Stimulated activated CD4-positive, alpha-beta T cell treated with anti-CD3 and anti-CD28 coated beads, Interleukin-1b, Interleukin-23, amount 100 ng/mL, for 1 hour (primary cell): ENCODE data around the gene AKT2.

Experiments
- DNase-seq, 2 donors: peaks; one replicate each; pipeline ENCODE4 v3.0.0-alpha.2; 2020; ENCODE audit warnings: low read depth in 2 of 2

Gene AKT2

DNA sequence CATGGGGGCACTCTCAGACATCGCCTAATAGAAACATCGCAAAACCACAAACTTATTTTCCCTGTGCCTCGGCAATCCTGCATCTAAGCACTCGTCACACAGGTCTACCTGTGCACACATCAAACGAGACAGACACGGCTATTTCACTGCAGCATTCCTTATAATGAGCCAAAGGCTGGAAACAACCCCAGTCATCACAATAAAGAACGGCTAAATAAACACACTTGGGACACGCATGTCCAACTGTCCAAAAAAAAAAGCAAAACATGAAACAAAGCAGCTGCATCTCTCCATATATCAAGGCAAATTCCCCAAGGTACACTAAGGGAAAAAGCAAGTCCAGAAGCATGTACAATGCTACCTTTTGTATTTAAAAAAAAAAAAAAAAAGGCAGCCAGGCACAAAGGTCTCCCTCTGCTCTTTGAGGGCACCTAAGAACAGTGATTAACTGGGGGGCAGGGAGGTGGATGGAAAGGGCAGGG lies 31.5 kb downstream of the AKT2 start:
- DNase-seq = no peak

DNA sequence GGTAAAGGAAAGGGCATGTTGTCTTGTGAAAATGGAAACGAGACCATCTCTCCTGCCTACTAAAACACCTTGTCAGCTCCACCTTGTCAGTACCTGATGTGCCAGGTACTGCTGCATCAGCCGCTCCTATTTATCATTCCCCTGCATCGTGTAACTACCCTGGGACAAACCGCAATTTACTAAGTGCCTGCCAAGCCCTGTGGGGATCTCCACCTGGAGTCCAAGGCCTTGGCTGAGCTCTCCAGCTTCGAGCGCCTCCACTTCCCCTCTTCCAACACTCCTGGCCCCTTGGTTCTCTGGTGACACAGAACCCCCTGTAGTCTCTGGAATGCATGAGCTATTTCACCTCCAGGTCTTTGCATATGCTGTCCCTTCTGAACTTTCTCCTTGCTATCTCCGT lies 32.8 kb downstream of the AKT2 start:
- no peak for DNase-seq

DNA sequence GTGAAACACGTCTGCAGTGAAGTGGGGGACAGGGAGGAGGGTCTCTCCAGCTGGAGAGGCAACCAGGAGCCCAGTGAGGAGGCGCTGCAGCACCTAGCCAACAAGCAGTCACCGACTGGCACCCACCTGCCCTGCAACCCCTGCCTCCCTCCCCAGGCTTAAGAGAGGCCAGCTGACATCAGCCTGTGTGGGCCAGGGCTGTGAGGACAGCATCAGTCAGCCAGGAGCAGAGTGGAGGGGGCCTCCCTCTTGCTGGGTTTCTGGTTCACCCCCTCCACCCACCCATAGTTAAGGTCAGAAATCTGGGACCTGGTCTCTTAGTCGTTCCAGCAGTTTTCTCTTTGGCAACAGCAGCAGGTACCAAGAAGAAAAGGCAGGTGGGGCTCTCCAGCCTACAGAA lies 33.2 kb downstream of the AKT2 start:
- no peak for DNase-seq

DNA sequence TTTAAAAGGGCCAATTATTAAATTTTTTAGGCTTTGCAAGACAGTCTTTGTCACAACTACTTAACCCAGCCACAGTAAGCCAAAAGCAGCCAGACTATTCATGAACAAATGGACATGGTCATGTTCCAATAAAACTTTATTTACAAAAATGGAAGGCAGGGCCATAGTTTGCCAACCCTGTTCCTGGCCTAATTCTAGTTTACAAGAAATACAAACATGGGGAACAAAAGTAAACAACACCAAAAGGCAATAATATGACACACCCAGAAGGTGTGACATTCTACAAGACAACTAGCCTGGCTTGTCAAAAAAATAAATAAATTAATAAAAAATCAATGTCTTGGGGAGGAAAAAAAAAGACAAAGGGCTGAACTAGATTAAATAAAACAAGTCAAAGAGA lies 33.9 kb downstream of the AKT2 start:
- no peak for DNase-seq

DNA sequence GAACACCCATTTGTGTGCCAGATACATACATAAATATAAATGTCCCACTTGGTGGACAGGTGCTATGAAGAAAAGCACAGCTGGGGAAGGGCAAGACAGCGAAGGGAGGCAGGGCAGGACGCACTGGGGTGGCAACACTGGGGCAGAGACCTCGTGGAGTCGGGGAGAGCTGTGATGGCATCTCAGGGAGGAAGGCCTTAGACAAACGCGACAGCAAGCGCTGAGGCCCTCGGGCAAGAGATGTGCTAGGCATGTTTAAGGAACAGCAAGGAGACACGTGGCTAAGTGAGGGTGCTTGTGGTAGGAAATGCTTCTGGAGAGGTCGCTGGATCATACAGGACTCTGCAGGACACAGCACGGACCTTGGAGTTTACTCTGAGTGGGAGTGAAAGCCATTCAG lies 35.4 kb downstream of the AKT2 start:
- DNase-seq = no peak

DNA sequence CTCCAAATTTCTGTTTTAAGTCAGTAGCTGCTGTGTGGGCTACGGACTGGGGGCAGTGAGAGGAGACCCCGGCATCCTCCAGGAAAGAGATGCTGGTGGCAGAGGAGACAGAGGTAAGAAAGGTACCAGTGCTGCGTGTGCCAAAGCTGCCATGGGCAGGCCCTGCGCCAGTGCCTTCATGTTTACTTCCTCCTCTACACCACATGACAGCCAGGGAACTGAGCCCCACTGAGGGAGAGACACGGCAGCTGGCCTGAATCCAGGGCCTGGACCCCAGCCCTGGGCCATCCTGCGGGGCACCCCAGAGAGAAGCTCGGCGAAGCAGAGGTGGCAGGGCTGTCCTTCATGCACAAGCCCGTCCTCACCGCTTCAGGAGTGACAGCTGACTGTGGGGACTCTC lies 35.9 kb downstream of the AKT2 start:
- DNase-seq = no peak

DNA sequence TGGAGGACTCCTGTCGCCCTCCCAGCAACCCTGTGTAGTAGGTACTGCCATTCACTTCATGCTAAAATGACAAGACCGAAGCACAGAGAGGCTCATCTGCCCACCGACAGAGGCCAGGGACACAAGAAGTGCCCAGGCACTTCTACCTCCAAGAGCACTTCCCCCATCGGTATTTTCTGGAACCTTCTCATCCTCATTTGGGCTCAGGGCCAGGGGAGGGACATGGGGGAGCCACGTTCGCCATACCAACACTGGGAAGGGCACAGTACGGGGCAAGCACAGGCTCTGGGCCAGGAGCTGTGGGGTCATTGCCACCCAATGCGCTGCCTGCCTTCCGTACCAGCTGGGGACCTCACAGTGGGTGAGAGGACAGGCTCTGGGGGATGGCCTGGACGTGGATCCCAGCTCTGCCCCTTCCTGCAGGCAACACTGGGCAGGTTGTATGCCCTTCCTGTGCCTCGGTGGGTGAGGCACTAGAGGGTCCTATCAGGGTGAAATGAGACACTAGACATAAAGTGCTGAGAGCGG lies 37.3 kb downstream of the AKT2 start:
- DNase-seq = no peak

DNA sequence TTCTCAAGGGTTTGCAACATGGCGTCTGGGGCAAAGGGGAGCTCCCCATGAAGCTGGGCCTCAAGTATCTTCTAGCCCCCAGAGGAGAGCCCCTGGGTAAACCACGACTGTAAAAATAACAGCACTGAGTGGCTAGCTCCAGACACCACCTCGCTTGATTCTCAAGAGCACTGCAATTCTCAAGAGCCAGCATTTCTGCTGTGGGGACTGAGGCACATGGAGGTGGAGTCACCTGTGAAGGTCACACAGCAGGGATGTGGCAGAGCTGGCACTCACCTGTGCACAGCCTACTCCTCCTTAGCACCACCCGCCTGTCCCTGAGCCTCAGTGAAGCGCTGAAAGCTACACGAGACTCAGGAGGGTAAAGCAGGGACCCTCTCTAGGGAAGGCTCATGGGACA lies 38.0 kb downstream of the AKT2 start:
- no peak for DNase-seq

DNA sequence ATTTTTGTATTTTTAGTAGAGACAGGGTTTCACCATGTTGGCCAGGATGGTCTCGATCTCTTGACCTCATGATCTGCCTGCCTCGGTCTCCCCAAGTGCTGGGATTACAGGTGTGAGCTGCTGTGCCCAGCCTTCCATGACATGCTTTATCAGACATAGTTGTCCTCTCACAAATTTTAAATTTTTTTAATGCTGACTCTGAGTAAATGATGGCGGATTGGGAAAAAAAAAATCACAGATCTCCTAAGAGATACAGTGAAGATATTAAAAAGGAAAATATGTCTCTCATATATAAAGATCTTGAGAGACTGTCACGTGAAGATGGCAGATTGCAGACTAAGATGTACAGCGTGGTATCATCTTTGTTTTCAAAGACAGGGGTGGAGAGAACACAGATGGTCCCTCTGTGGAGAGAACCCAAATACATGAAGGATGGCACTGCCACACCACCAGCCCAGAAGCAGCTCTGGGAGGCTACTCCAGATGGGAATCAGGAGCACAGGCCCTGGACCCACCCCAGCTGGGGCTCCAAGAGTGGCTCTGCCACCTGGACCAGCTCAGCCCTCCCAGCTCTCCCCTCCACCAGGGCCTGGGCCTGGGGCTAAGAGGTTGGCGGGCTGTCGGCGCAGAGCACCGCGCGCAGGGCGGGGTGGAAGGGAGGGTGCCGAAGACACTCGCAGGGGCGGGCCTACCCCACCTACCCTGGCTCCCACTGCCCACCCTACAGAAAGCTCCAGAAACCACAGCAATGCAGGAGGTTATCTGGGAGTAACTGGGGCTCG lies 38.7 kb downstream of the AKT2 start:
- no peak for DNase-seq

DNA sequence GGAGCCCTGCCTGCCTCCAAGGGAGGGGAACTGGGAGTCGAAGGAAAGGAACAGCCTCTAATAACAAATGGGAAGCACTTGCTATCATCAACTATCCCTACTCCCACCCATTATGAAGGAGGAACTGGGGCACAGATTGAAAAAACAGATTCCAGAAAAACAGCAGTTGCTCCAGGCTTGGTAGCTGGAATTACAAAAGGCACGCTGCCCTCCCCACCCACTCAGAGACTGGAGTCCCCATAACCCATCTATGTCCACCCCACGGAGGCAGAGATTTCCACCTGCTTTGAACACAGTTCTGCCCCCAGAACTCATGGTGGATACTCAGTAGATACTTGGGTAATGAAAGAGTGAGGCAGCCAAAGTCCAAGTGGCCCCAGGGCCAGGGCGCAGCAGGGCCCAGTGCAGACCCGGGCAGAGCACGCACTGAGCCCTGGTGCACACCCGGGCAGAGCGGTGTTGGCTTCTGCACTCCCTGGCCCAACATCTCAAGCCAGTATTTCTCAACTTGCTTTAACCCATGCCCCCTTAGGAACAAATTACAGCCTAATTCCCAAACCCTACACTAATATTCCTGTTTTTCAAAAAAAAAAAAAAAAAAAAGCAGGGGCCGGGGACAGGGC lies 39.5 kb downstream of the AKT2 start:
- no peak for DNase-seq

DNA sequence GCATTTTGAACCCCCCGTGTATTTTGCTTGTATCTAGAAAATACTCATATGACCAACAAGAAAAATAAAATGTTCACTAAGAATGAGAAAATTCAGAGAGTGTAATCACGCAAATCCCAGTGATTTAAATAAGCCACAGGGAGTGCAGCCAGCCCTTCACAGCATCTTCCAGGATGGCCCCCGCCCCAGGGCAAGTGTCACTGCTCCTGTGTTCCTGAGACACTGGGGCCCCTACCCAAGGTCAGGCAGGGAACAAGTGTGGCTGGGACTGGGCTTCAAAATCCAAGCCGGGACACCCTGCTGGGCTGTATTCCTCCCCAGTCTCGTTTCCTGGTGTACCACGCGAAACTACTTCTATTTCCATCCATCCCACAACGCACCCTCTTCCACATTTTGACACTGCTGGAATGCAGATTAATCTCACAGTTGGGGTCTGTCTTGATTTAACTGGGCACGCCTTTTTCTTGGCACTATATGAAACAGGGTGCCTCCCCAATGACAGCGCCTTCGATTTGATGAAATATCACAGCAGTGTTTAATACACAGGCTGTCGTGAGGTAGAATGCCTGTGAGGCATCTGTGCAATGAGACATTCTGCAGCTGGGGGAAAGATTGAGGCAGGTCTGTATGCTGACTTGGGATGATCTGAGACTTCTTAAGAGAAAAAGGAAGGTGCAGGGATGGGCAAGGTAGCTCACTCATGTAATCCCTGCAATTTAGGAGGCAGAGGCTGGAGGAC lies 40.4 kb downstream of the AKT2 start:
- no peak for DNase-seq

DNA sequence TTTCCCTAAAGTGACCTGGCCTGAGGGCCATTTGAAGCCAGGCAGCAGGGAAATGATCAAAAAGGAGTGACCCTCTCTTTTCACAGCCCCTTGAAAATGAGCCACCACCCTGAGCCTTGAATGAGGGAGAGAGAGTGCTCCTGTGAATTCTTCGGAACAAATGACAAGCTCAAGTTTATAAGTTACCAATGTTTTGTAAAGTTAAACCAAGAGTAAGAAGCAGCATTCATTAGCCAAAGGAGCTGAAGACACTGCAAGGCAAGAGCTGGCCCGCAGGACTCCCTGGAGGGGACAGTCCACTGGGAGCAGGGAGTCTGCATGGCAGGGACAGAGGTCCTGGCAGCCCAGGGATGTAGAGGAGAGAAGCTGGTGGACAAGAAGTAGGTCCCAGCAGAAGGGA lies 42.0 kb downstream of the AKT2 start:
- DNase-seq = no peak

DNA sequence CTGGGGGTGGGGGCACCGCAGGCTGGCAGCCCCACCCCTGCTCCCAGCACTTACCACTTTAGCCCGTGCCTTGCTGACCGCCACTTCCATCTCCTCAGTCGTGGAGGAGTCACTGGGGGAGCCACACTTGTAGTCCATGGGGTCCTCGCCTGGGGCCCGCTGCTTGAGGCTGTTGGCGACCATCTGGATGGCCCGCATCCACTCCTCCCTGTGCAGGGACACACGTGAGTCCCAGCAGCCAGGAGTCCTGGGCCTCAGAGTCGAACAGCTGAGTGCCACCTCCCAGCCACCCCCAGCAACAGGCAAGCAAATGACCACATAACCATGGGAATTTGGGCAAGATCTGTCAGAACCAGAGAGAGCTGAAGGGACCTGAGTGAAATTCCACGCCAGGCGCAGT lies 42.7 kb downstream of the AKT2 start:
- no peak for DNase-seq

DNA sequence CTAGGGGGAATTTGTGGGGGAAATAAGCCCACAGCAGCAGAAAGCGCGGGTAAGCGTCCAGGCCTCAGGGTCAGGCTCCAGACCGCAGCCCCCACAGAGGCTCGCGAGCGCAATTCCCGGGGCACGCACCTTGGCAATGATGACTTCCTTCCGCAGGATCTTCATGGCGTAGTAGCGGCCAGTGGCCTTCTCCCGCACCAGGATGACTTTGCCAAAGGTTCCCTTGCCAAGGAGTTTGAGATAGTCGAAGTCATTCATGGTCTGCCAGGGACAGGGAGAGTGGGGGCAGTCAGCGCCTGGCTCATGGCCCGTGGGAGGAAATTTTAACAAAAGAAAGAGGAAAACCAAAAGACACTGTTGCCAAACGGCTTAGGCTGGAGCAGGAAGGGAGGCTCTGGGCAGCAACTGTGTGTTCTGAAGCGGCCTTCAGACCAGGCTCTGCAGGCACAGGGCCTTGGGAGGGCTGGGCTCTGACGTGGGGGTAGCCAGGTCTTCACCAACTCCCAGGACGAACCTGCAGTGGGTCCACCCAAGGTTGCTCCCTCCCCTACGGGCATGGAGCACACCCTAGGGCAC lies 43.2 kb downstream of the AKT2 start:
- DNase-seq = no peak

DNA sequence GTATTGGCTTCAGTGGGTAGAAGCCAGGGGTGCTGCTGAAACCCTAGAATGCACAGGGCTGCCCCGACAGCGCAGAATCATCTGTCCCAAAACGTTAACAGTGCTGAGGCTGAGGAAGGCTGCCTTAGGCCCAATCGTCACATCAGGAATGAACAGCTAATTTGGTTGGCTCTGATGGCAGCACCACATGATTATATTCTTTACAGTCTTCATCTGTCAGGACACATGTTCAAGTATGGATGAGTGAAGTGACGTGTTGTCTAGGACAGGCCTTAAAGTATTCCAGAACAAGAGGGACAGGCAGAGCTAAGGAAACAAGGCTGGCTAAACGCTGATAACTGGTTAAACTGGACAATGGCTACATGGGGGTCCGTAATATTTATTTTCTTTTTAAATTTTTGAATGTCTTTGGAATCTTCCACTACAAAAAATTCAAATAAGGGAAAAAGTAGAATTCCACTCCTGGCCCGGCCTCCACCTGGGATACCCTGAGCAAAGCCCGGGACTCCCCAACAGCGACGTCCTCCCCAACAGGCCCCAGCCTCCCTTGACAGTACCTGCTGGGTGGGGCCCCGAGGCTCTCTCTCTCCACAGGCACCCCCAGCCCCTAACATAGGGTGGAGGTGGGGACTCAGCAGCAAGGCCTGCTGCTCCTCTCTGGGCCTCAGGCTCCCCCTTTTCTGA lies 43.9 kb downstream of the AKT2 start:
- no peak for DNase-seq

DNA sequence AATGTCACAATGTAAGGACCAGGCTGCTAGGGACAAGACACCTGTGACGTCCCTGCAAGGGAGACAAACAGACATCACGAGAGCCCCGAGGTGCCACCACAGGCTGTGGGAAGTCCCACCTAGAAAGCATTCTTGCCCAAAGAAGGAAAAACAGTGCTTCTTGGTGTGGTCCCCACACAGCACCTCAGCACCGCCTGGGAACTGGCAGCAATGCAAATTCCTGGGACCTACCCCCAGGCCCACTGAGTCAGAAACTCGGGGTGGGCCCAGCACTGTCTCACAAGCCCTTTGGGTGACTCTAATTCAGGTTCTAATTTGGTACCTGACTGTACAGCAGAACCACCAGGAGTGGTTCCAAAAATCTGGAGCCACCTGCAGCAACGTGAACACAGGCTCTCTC lies 44.8 kb downstream of the AKT2 start:
- no peak for DNase-seq

DNA sequence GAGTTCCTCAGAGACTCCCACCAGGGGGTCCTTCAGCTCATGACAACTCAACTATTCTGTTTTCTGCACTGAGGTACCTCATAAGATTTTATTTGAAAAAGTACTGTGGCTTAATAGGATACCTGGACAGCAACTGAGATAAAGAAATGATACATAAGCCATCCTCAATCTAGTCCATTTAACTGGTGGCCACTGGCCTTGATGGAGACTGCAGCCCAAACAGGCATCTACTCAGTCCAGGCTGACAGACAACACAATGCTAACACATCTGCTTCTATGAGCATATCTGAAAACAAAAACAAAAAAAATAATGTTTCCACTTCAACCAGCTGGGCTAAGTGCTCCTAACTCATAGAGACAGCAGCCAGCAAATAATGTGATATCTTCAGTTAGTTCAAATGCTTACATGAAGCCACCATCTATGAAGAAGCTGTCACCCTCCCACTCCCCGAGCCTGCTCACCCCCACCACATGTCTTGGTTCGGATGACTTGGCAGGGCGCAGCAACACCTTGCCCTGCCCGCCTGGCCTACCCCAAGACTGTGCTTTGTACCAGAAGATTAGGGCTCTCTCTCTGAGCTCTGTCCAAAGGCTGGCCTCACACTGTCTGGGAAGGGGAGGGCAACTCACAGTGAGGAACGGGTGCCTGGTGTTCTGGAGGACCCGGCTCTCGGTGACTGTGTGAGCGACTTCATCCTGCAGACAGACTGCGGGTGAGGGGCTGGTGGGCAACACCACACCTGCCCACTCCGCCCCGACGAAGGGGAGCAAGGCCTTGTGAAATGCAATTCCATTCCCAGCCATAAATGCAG lies 45.5 kb downstream of the AKT2 start:
- no peak for DNase-seq

DNA sequence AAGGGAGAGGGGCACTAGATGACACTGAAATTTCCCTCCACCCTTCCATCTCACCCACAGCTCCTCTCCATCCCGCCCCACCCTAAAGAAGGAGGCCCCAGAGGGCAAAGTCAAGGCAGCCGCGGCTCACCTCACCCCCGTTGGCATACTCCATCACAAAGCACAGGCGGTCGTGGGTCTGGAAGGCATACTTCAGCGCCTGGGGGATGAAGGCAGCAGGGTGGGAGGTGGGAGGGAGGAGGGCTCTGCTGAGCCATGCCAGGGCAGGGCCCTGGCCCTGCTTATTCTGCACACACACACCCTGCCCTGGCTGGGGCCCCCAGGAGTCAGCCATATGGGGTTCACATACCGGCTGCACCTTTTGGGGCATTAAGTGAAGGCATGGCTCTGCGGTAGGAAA lies 46.4 kb downstream of the AKT2 start:
- no peak for DNase-seq

DNA sequence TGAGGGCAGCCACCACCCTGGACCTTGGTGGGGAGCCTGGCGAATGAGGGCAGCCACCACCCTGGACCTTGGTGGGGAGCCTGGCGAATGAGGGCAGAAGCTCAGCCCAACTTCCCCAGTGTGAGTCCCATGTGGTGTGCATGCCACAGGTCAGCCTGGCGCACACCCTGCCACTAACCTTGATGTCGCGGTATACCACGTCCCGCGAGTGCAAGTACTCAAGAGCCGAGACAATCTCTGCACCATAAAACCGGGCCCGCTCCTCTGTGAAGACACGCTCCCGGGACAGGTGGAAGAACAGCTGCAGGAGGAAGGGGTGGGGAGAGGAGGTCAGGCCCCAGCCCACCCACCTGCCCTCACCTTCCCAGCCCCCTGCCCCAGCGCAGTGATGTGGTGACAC lies 47.4 kb downstream of the AKT2 start:
- no peak for DNase-seq

DNA sequence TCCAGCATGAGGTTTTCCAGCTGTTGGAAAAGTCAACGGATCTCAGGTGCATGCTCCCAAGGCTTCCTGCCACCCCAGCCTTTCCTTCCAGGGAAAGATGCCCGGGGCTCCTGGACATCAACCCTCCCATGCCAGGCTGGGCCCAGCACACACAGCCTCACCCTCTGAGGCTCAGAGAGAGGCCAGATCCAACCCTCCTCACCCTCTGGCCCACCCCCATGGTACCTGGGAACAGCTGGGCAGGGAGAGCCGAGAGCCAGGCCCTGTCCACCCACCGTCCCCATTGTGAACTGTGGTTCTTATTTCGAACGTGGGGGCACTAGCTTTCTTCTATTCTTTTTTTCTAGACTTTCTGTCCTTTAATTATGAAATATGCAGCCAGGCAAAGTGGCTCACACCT lies 48.8 kb downstream of the AKT2 start:
- DNase-seq = no peak

DNA sequence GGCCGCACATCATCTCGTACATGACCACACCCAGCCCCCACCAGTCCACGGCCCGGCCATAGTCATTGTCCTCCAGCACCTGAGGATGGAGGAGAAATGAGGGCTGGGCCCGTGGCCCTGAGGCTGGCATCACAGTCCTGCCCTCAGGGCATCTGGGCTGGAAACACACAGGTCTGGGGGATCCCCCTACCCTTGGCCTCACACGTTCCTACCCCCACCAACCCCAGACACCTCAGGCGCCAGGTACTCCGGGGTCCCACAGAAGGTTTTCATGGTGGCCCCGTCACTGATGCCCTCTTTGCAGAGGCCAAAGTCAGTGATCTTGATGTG lies 49.2 kb downstream of the AKT2 start:
- no peak for DNase-seq
